ENCODE measurements around the gene ZNF654. TPM values are rescaled to one million over a fixed set of nuclear protein-coding genes. Genes with fewer than 3 reads are reported as not detected.
"Not testable (repeated sequence)": the region's sequence is repeated elsewhere in the genome, so short reads cannot be mapped to it uniquely, and the experiment has no call there.

The ZNF654 gene
- total RNA-seq (2022): 10.4 and 12.4 TPM in 2 replicates
- Bru-seq, nascent RNA: percentile 81 among the genes with signal in this experiment
- BruChase-seq, experiment 1, labeled RNA remaining after a 6-hour chase: percentile 54 among the genes with signal in this experiment
- percentile 76 among the genes with signal in this experiment for BruChase-seq, experiment 2, labeled RNA remaining after a 2-hour chase
- long read RNA-seq, full-length matches to known transcripts: 11 of 29 reads
- long read RNA-seq, partial matches to known transcripts: 2 of 29 reads
- long read RNA-seq, other reads (novel, unspliced or antisense): 16 of 29 reads

- POLR2A ChIA-PET: interaction anchor here (0.6 to 4.2 kb wide), 31 partner anchors 9 to 1085 kb away, joined by 3 to 63 read pairs (median 4); partner anchors contain the start of genes C3orf38 and CHMP2B
- CTCF ChIA-PET: interaction anchor here (0.6 to 1.2 kb wide), 6 partner anchors 29 to 1235 kb away, joined by 3 to 5 read pairs (median 3); no protein-coding TSS in a partner anchor
- intact Hi-C loops (cut with micrococcal nuclease): loop anchor here (1.0 to 2.0 kb wide), 2 partner anchors 55 to 90 kb away; partner anchors contain the start of gene C3orf38
- no TSS peak for BruUV-seq (replicated peaks)
- H3K9me3 Mint-ChIP-seq (ENCODE audit: unreplicated experiment): no peaks in the 10 kb centered on the region
- H3K27ac Mint-ChIP-seq (ENCODE audit: low read depth, unreplicated experiment): peak within 1 kb of the TSS; percentile 94
- peak; percentile 99 for DNase-seq (ENCODE audit: unreplicated experiment)
- TF ChIP-seq, protein P1, sequence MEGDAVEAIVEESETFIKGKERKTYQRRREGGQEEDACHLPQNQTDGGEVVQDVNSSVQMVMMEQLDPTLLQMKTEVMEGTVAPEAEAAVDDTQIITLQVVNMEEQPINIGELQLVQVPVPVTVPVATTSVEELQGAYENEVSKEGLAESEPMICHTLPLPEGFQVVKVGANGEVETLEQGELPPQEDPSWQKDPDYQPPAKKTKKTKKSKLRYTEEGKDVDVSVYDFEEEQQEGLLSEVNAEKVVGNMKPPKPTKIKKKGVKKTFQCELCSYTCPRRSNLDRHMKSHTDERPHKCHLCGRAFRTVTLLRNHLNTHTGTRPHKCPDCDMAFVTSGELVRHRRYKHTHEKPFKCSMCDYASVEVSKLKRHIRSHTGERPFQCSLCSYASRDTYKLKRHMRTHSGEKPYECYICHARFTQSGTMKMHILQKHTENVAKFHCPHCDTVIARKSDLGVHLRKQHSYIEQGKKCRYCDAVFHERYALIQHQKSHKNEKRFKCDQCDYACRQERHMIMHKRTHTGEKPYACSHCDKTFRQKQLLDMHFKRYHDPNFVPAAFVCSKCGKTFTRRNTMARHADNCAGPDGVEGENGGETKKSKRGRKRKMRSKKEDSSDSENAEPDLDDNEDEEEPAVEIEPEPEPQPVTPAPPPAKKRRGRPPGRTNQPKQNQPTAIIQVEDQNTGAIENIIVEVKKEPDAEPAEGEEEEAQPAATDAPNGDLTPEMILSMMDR (IDR thresholded peaks at IDR 0.05; ENCODE audit: unreplicated experiment): no peak
- H3K4me3 Mint-ChIP-seq (ENCODE audit: unreplicated experiment): peak within 1 kb of the TSS; percentile 97
- no peaks in the 10 kb centered on the region for H3K27me3 Mint-ChIP-seq (ENCODE audit: insufficient read depth, unreplicated experiment)
- H3K36me3 Mint-ChIP-seq (ENCODE audit: insufficient read depth, unreplicated experiment): peaks cover 33% of the 10 kb centered on the region
- H3K4me1 Mint-ChIP-seq (ENCODE audit: insufficient read depth, unreplicated experiment): peaks cover 11% of the 10 kb centered on the region
These were observed at the start of gene ZNF654, which contains the start of gene CGGBP1 for GRCh38 chr3:88058581-88059379. TSS of gene ZNF654 (plus strand) at chr3:88059255. CDS start at chr3:88059320, 65 bp downstream. TSS of gene CGGBP1 (minus strand) at chr3:88059005. CDS start at chr3:88055976, 3,029 bp downstream.

- DNase-seq (ENCODE audit: unreplicated experiment): no peak
- no peaks in the 10 kb centered on the region for H3K27me3 Mint-ChIP-seq (ENCODE audit: insufficient read depth, unreplicated experiment)
- H3K4me1 Mint-ChIP-seq (ENCODE audit: insufficient read depth, unreplicated experiment): no peaks in the 10 kb centered on the region
- ChIA-PET POLR2A (no interaction called here), CTCF (interaction anchor here (0.5 to 1.6 kb wide), 5 partner anchors 102 to 1236 kb away, joined by 3 to 10 read pairs (median 5); no protein-coding TSS in a partner anchor)
- no peak overlapping the region for H3K27ac Mint-ChIP-seq (ENCODE audit: low read depth, unreplicated experiment)
- intact Hi-C loops (cut with micrococcal nuclease): no loop called here
- no peaks in the 10 kb centered on the region for H3K9me3 Mint-ChIP-seq (ENCODE audit: unreplicated experiment)
- BruUV-seq (replicated peaks): no TSS peak
- H3K36me3 Mint-ChIP-seq (ENCODE audit: insufficient read depth, unreplicated experiment): no peaks in the 10 kb centered on the region
- TF ChIP-seq, protein P1 (IDR thresholded peaks at IDR 0.05; ENCODE audit: unreplicated experiment): no peak
- no peak overlapping the region for H3K4me3 Mint-ChIP-seq (ENCODE audit: unreplicated experiment)
These were observed 48.2 kb upstream of the ZNF654 start for GRCh38 chr3:88010810-88011209.

DNA sequence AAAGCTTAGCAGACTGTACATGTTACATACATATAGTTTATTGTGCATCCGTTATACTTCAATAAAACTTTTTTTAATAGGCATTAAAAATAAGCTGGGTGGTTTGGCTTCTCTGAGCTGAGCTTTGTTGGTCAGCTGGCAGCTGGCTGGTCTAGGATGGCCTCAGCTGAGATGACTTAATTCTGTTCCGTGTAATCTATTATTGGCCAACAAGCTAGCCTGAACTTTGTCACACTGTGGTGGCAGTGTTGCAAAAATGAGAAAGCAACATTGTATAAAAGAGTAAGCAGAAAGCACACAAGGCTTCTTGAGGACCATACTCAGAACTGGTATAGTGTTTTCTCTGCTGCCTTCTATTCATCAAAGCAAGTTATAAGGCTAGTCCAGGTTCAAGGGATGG lies 45.5 kb upstream of the ZNF654 start:
- BruUV-seq (replicated peaks): no TSS peak
- no peak overlapping the region for H3K4me3 Mint-ChIP-seq (ENCODE audit: unreplicated experiment)
- no peaks in the 10 kb centered on the region for H3K4me1 Mint-ChIP-seq (ENCODE audit: insufficient read depth, unreplicated experiment)
- no peaks in the 10 kb centered on the region for H3K36me3 Mint-ChIP-seq (ENCODE audit: insufficient read depth, unreplicated experiment)
- H3K9me3 Mint-ChIP-seq (ENCODE audit: unreplicated experiment): peaks cover 7% of the 10 kb centered on the region
- ChIA-PET CTCF (interaction anchor here (1.3 to 2.8 kb wide), 6 partner anchors 8 to 753 kb away, joined by 5 to 8 read pairs (median 6); no protein-coding TSS in a partner anchor), POLR2A (no interaction called here)
- DNase-seq (ENCODE audit: unreplicated experiment): no peak
- H3K27me3 Mint-ChIP-seq (ENCODE audit: insufficient read depth, unreplicated experiment): no peaks in the 10 kb centered on the region
- H3K27ac Mint-ChIP-seq (ENCODE audit: low read depth, unreplicated experiment): no peak overlapping the region
- TF ChIP-seq, protein P1 (IDR thresholded peaks at IDR 0.05; ENCODE audit: unreplicated experiment): no peak
- intact Hi-C loops (cut with micrococcal nuclease): no loop called here

DNA sequence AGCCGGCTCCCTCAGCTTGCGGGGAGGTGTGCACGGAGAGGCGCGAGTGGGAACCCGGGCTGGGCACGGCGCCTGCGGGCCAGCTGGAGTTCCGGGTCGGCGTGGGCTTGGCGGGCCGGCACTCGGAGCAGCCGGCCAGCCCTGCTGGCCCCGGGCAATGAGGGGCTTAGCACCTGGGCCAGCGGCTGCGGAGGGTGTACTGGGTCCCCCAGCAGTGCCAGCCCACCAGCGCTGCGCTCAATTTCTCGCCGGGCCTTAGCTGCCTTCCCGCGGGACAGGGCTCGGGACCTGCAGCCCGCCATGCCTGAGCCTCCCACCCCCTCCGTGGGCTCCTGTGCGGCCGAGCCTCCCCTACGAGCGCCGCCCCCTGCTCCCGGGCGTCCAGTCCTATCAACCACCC lies 43.4 kb upstream of the ZNF654 start:
- H3K27me3 Mint-ChIP-seq (ENCODE audit: insufficient read depth, unreplicated experiment); H3K4me3 Mint-ChIP-seq (ENCODE audit: unreplicated experiment); DNase-seq (ENCODE audit: unreplicated experiment); H3K4me1 Mint-ChIP-seq (ENCODE audit: insufficient read depth, unreplicated experiment); H3K9me3 Mint-ChIP-seq (ENCODE audit: unreplicated experiment); BruUV-seq (replicated peaks); H3K27ac Mint-ChIP-seq (ENCODE audit: low read depth, unreplicated experiment); intact Hi-C loops (cut with micrococcal nuclease); POLR2A ChIA-PET; H3K36me3 Mint-ChIP-seq (ENCODE audit: insufficient read depth, unreplicated experiment): not testable (repeated sequence)
- CTCF ChIA-PET: interaction anchor here (2.4 to 2.8 kb wide), 2 partner anchors 10 to 98 kb away, joined by 5 to 8 read pairs; no protein-coding TSS in a partner anchor

All from MCF 10A (cell line).